ENCODE measurements around the gene ADSL. TPM values are rescaled to one million over a fixed set of nuclear protein-coding genes. Genes with fewer than 3 reads are reported as not detected.

ADSL gene
- total and polyA plus RNA-seq, 2 of the 8 experiments (the other 6 are each of a cell fraction or from before 2014, with no cell fraction given): 197 to 218 TPM

GRCh38 chr22:40388231-40388630 is 41.9 kb downstream of the ADSL start:
- Histone ChIP-seq H3K9ac (replicated peaks in 1 of 4; ENCODE audit: extremely low read depth in 1 of 4, low read depth in 3 of 4, low read length in 3 of 4) (no peak overlapping the region), H3K18ac (ENCODE audit: extremely low read depth, low read length) (no peak overlapping the region), H3K4me2 (ENCODE audit: insufficient read depth in 1 of 2, low read depth in 2 of 2, low read length in 2 of 2) (no peak overlapping the region), H4K20me1 (replicated peaks in 1 of 2; ENCODE audit: control insufficient read depth in 1 of 2, insufficient read depth in 2 of 2, low read length in 2 of 2) (peaks cover 2 to 5% of the 10 kb centered on the region in 2 experiments), H3K56ac (replicated peaks; ENCODE audit: insufficient read length, low read depth, low read length) (no peak overlapping the region), H2AK5ac (ENCODE audit: low read depth, low read length) (no peak overlapping the region), H4K8ac (ENCODE audit: extremely low read depth, insufficient read depth, low read length) (no peak overlapping the region), H3K4ac (replicated peaks; ENCODE audit: insufficient read length, low read depth, low read length) (no peak overlapping the region), H2BK15ac (ENCODE audit: low read length) (no peak overlapping the region), H2BK20ac (ENCODE audit: low read length) (no peak overlapping the region), H2BK120ac (replicated peaks; ENCODE audit: low read depth, low read length) (no peak overlapping the region), H3K9me3 (ENCODE audit: insufficient read depth in 2 of 2, low read depth in 1 of 2, low read length in 1 of 2) (no peaks in the 10 kb centered on the region), H3K23ac (ENCODE audit: insufficient read length) (no peak overlapping the region), H3K4me3 (ENCODE audit: extremely low read depth in 1 of 4, insufficient read depth in 2 of 4, low read depth in 3 of 4, low read length in 4 of 4) (no peak overlapping the region), H3K27me3 (replicated peaks in 1 of 4; ENCODE audit: control insufficient read depth in 3 of 4, extremely low read depth in 1 of 4, insufficient read depth in 3 of 4, low read length in 3 of 4) (no peaks in the 10 kb centered on the region), H3K4me1 (replicated peaks in 1 of 4; ENCODE audit: control insufficient read depth in 3 of 4, insufficient read depth in 4 of 4, low read length in 3 of 4) (no peaks in the 10 kb centered on the region), H3K23me2 (ENCODE audit: low read depth, low read length) (no peaks in the 10 kb centered on the region; the same call in 1 of the 2 replicates), H3K79me1 (ENCODE audit: low read depth, low read length) (peaks cover 5% of the 10 kb centered on the region; the same call in 1 of the 2 replicates), H2BK12ac (ENCODE audit: low read depth, low read length) (no peak overlapping the region), H3K27ac (ENCODE audit: low read depth, low read length) (no peak overlapping the region), H3K14ac (ENCODE audit: insufficient read length) (no peak overlapping the region), H4K5ac (ENCODE audit: insufficient read length, low read depth, low read length) (no peak overlapping the region), H3K36me3 (ENCODE audit: control insufficient read depth in 2 of 4, insufficient read depth in 4 of 4, low read length in 3 of 4) (no peaks in the 10 kb centered on the region), H4K91ac (replicated peaks; ENCODE audit: insufficient read length, low read length) (no peak overlapping the region), H2BK5ac (ENCODE audit: low read depth, low read length) (no peak overlapping the region), H3K79me2 (ENCODE audit: control insufficient read depth in 1 of 2, insufficient read depth in 2 of 2, low read length in 2 of 2) (no peaks in the 10 kb centered on the region), H2AFZ (ENCODE audit: low read length) (no peak overlapping the region)
- WGBS, 2 experiments (ENCODE audit: extremely low coverage in 1 of 2, insufficient coverage in 1 of 2, insufficient read length in 1 of 2, insufficient replicate concordance in 2 of 2, low coverage in 1 of 2, low lambda C conversion rate in 2 of 2, missing lambda C conversion rate in 1 of 2): 95% methylated on average over 4 of the region's 4 CpGs; no CpG with 5 or more reads in 1 of the 2 experiments
- POLR2A ChIA-PET (ENCODE audit: partially characterized antibody): interaction anchor here (0.9 kb wide), 1 partner anchor 18 kb away, joined by 3 read pairs; the partner anchor contains the start of gene SGSM3
- FAIRE-seq (no peak), DNase-seq (ENCODE audit: low read depth in 1 of 2, low spot score in 2 of 2) (no peak)
- CTCF ChIA-PET (ENCODE audit: partially characterized antibody): interaction anchor here (1.3 kb wide), 1 partner anchor 11 kb away, joined by 3 read pairs; no protein-coding TSS in a partner anchor
- no peak for TF ChIP-seq CTCF (IDR thresholded peaks at IDR 0.05; ENCODE audit: control extremely low read depth in 1 of 3, insufficient read depth in 1 of 3, low read depth in 1 of 3, low read length in 3 of 3)
- TF ChIP-seq CTBP2 (IDR thresholded peaks at IDR 0.05; ENCODE audit: borderline replicate concordance, insufficient read depth, insufficient read length, low read length): no peak
- TF ChIP-seq SIX5 (IDR thresholded peaks at IDR 0.05; ENCODE audit: low read depth, low read length): no peak

Data from H1 (cell line).